ENCODE measurements around the gene IFI27L1. TPM values are rescaled to one million over a fixed set of nuclear protein-coding genes. Genes with fewer than 3 reads are reported as not detected.

Gene IFI27L1
- total and polyA plus RNA-seq, 2 donors (not counting 3 experiments of a cell fraction or from before 2014, with no cell fraction given), result 31.1 to 38.1 TPM

- H3K9me1 ChIP-seq (replicated peaks; ENCODE audit: control insufficient read depth, extremely low read depth, insufficient read depth, low read length), result no peaks in the 10 kb centered on the region
- no peak overlapping the region for H3K9ac ChIP-seq (replicated peaks; ENCODE audit: extremely low read depth, insufficient read depth, low read length)
- no peaks in the 10 kb centered on the region for H4K20me1 ChIP-seq (replicated peaks; ENCODE audit: control insufficient read depth, extremely low read depth, insufficient read depth, low read length)
- intact Hi-C loops (cut with micrococcal nuclease), result no loop called here
- DNase-seq (ENCODE audit: low read depth, low spot score) (no peak), FAIRE-seq (no peak)
- dilution Hi-C loops (cut with MboI; ENCODE audit: extremely low pct_ligation_motif_present, low sequenced_read_pairs), result no loop called here
- POLR2A ChIA-PET, result interaction anchor here (0.6 kb wide), 1 partner anchor 80 kb away, joined by 5 read pairs; no protein-coding TSS in a partner anchor
- no peaks in the 10 kb centered on the region for H3K9me3 ChIP-seq (replicated peaks; ENCODE audit: control insufficient read depth, insufficient read depth, low read length)
- H3K27me3 ChIP-seq (ENCODE audit: control insufficient read depth in 2 of 2, insufficient read depth in 2 of 2, low read length in 2 of 2), result no peaks in the 10 kb centered on the region
- H3K4me2 ChIP-seq (ENCODE audit: insufficient read depth, low read length), result no peak overlapping the region
- CTCF ChIA-PET, result interaction anchor here (1.1 to 7.6 kb wide), 9 partner anchors 10 to 128 kb away, joined by 3 to 133 read pairs (median 9); partner anchors contain the start of gene IFI27L2
- no peak overlapping the region for H3K27ac ChIP-seq (ENCODE audit: insufficient read depth, low read depth, low read length)
- no peak overlapping the region for H3K4me3 ChIP-seq (replicated peaks in 1 of 3; ENCODE audit: insufficient read depth in 1 of 3, low read depth in 1 of 3, low read length in 3 of 3)
- H3K36me3 ChIP-seq (ENCODE audit: control insufficient read depth in 2 of 2, extremely low read depth in 1 of 2, insufficient read depth in 2 of 2, low read length in 2 of 2), result peaks cover 13 to 33% of the 10 kb centered on the region in 2 experiments
- no peak for TF ChIP-seq MAX (IDR thresholded peaks at IDR 0.05; ENCODE audit: insufficient read depth, insufficient read length)
- TF ChIP-seq GATA2 (IDR thresholded peaks at IDR 0.05; ENCODE audit: insufficient read depth, insufficient read length, low read depth, low read length), result no peak
- TF ChIP-seq MYC (IDR thresholded peaks at IDR 0.05; ENCODE audit: low read depth, low read length), result no peak
- TF ChIP-seq JUN (IDR thresholded peaks at IDR 0.05; ENCODE audit: borderline replicate concordance, insufficient read depth, insufficient read length, low read depth), result no peak
- no peak for TF ChIP-seq POLR2AphosphoS5 (IDR thresholded peaks at IDR 0.05; ENCODE audit: insufficient read depth, low read depth, low read length)
- TF ChIP-seq CTCF (IDR thresholded peaks at IDR 0.05; ENCODE audit: extremely low read depth in 1 of 2, insufficient read depth in 1 of 2, low read depth in 1 of 2, low read length in 2 of 2), result no peak
- no peak for TF ChIP-seq FOS (IDR thresholded peaks at IDR 0.05; ENCODE audit: borderline replicate concordance, insufficient read depth, low read length)
- TF ChIP-seq EZH2 (IDR thresholded peaks at IDR 0.05; ENCODE audit: borderline replicate concordance, low read depth, low read length, severe bottlenecking), result no peak
- TF ChIP-seq POLR2A (IDR thresholded peaks at IDR 0.05; ENCODE audit: low read depth, low read length), result no peak
- no peaks in the 10 kb centered on the region for H3K79me2 ChIP-seq (ENCODE audit: control insufficient read depth, insufficient read depth, low read length)
- H2AFZ ChIP-seq (ENCODE audit: low read depth, low read length), result no peak overlapping the region
- no TSS peak for BruUV-seq (replicated peaks)
- H3K4me1 ChIP-seq (ENCODE audit: control insufficient read depth, extremely low read depth, insufficient read depth, low read length), result peaks cover 3% of the 10 kb centered on the region
Measured at GRCh38 chr14:94052662-94053061, 28.4 kb upstream of the IFI27L1 start.

Data from endothelial cell of umbilical vein (primary cell).